Panc1 (cell line): ENCODE data around the gene SLC22A12. TPM values are rescaled to one million over a fixed set of nuclear protein-coding genes. Genes with fewer than 3 reads are reported as not detected.

Source experiments
- ATAC-seq: fragments of 200-7000 bp; cut with Tn5 transposase; 2 replicates; pipeline ENCODE4 v1.9.1; 2020; ENCODE audit warnings: mild to moderate bottlenecking, moderate library complexity
- BruUV-seq: library from RNA; stranded (reverse); fragments of 400-500 nt; replicated peaks from 2 replicates; lab custom pipeline; 2021; lab: Mats Ljungman, UMichigan
- CTCF ChIA-PET: fragments of 300-600 bp; sonication (Branson Sonifier 250); formaldehyde crosslinking; loops from one replicate; lab custom pipeline; 2022; ENCODE audit warnings: antibody characterized with exemption; lab: Charles Lee
- POLR2A ChIA-PET: fragments of 300-600 bp; sonication (Branson Sonifier 250); formaldehyde crosslinking; loops from one replicate; lab custom pipeline; 2022; ENCODE audit warnings: antibody characterized with exemption; lab: Charles Lee
- DNase-seq: peaks from one replicate; pipeline ENCODE4 v3.0.0-alpha.2; 2010; ENCODE audit warnings: low read depth, low spot score
- H3K27ac ChIP-seq: 2 replicates; pipeline ENCODE4 v1.5.1; 2011; ENCODE audit warnings: mild to moderate bottlenecking, low read length, inconsistent platforms
- H3K27me3 ChIP-seq: fragments of 200-500 bp; sonication (Bioruptor generic); 2 replicates; pipeline ENCODE4 v1.6.0; 2014; ENCODE audit warnings: low read length, inconsistent platforms; ENCODE audit not compliant: control insufficient read depth, insufficient read depth
- H3K36me3 ChIP-seq: fragments of 200-500 bp; sonication (Bioruptor generic); 2 replicates; pipeline ENCODE4 v1.5.1; 2014; ENCODE audit warnings: inconsistent platforms, mild to moderate bottlenecking, low read length, moderate library complexity; ENCODE audit not compliant: control insufficient read depth, insufficient read depth
- H3K4me1 ChIP-seq: 2 replicates; pipeline ENCODE4 v1.5.1; 2011; ENCODE audit warnings: inconsistent platforms, mild to moderate bottlenecking, low read length, moderate library complexity; ENCODE audit not compliant: control insufficient read depth, insufficient read depth
- H3K4me3 ChIP-seq, 2 experiments: 2 replicates each; pipeline ENCODE4 v1.5.1; 2011 to 2012; ENCODE audit warnings: low read depth in 2 of 2, low read length in 2 of 2, mild to moderate bottlenecking in 2 of 2, inconsistent platforms in 1 of 2, moderate library complexity in 1 of 2
- H3K9me3 ChIP-seq: fragments of 200-500 bp; sonication (Bioruptor generic); 2 replicates; pipeline ENCODE4 v1.5.1; 2014; ENCODE audit warnings: low read depth, mild to moderate bottlenecking, inconsistent platforms, low read length, moderate library complexity; ENCODE audit not compliant: control insufficient read depth, insufficient read depth
- POLR2AphosphoS5 ChIP-seq: IDR thresholded peaks from 2 replicates; pipeline ENCODE4 v1.6.1; 2012; ENCODE audit warnings: mild to moderate bottlenecking, low read depth, low read length, moderate library complexity
- SIN3A ChIP-seq: IDR thresholded peaks from 2 replicates; pipeline ENCODE4 v1.6.1; 2012; ENCODE audit warnings: low read depth, mild to moderate bottlenecking, low read length, moderate library complexity, borderline replicate concordance; ENCODE audit not compliant: insufficient read depth
- TCF7L2 ChIP-seq: IDR thresholded peaks from 2 replicates; pipeline ENCODE4 v1.6.1; 2011; ENCODE audit warnings: mild to moderate bottlenecking, low read depth, low read length, inconsistent platforms
- in situ Hi-C: cut with HindIII; loops from 2 replicates; pipeline ENCODE4 v1.10.0; 2016; ENCODE audit warnings: low sequenced_read_pairs, low pct_unique_long_range_greater_than_20kb
- intact Hi-C: fragments of 100-400 bp; cut with micrococcal nuclease; formaldehyde crosslinking; loops from one replicate; pipeline ENCODE4 v1.10.0; 2022; ENCODE audit not compliant: unreplicated experiment
- total RNA-seq: library from RNA; stranded (reverse); gene quantifications from one replicate; pipeline ENCODE4 v1.2.1, GENCODE V29; 2021; ENCODE audit not compliant: unreplicated experiment
- TF ChIP-seq, protein P1 (sequence below), 2 experiments: IDR thresholded peaks; 2 replicates each; pipeline ENCODE4 v1.6.1; 2011 to 2012; ENCODE audit warnings: low read depth in 2 of 2, control low read depth in 1 of 2, low read length in 1 of 2, mild to moderate bottlenecking in 1 of 2, moderate library complexity in 1 of 2; ENCODE audit not compliant: insufficient read depth in 1 of 2
- TF ChIP-seq, protein P2 (sequence below): fragments of 450-650 bp; IDR thresholded peaks from 2 replicates; pipeline ENCODE4 v1.5.1; 2017; ENCODE audit warnings: mild to moderate bottlenecking

The SLC22A12 gene
- total RNA-seq, 1 experiment from 2014 or later: not detected

DNA sequence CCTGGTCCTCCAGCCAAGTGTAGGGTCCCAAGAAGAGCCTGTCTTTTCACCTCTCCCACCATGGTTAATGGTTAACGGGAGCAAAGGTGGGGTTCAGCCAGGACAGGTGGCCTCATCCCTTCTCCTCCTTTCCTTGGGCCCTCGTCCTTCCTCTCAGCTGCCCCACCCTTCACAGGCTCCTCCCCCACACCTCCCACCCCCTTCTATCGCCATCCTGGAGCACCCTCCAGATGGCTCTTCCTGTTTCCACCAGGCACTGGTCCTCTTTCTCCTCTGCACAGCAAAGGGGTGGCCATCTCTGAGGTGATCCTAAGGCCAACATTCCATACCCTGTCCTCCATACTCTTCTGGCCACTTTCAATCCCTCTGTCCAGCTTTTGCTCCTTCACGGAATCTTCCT, 48.9 kb downstream of the SLC22A12 start:
- no peak for DNase-seq
- no peaks in the 10 kb centered on the region for H3K4me1 ChIP-seq
- no peaks in the 10 kb centered on the region for H3K36me3 ChIP-seq
- POLR2A ChIA-PET: no interaction called here
- TF ChIP-seq, protein P1, sequence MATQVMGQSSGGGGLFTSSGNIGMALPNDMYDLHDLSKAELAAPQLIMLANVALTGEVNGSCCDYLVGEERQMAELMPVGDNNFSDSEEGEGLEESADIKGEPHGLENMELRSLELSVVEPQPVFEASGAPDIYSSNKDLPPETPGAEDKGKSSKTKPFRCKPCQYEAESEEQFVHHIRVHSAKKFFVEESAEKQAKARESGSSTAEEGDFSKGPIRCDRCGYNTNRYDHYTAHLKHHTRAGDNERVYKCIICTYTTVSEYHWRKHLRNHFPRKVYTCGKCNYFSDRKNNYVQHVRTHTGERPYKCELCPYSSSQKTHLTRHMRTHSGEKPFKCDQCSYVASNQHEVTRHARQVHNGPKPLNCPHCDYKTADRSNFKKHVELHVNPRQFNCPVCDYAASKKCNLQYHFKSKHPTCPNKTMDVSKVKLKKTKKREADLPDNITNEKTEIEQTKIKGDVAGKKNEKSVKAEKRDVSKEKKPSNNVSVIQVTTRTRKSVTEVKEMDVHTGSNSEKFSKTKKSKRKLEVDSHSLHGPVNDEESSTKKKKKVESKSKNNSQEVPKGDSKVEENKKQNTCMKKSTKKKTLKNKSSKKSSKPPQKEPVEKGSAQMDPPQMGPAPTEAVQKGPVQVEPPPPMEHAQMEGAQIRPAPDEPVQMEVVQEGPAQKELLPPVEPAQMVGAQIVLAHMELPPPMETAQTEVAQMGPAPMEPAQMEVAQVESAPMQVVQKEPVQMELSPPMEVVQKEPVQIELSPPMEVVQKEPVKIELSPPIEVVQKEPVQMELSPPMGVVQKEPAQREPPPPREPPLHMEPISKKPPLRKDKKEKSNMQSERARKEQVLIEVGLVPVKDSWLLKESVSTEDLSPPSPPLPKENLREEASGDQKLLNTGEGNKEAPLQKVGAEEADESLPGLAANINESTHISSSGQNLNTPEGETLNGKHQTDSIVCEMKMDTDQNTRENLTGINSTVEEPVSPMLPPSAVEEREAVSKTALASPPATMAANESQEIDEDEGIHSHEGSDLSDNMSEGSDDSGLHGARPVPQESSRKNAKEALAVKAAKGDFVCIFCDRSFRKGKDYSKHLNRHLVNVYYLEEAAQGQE (IDR thresholded peaks at IDR 0.05; ENCODE audit: insufficient read depth in 1 of 2, low read depth in 2 of 2, low read length in 1 of 2): no peak
- TF ChIP-seq SIN3A (no peak), TCF7L2 (no peak), POLR2AphosphoS5 (no peak)
- TF ChIP-seq, protein P2, sequence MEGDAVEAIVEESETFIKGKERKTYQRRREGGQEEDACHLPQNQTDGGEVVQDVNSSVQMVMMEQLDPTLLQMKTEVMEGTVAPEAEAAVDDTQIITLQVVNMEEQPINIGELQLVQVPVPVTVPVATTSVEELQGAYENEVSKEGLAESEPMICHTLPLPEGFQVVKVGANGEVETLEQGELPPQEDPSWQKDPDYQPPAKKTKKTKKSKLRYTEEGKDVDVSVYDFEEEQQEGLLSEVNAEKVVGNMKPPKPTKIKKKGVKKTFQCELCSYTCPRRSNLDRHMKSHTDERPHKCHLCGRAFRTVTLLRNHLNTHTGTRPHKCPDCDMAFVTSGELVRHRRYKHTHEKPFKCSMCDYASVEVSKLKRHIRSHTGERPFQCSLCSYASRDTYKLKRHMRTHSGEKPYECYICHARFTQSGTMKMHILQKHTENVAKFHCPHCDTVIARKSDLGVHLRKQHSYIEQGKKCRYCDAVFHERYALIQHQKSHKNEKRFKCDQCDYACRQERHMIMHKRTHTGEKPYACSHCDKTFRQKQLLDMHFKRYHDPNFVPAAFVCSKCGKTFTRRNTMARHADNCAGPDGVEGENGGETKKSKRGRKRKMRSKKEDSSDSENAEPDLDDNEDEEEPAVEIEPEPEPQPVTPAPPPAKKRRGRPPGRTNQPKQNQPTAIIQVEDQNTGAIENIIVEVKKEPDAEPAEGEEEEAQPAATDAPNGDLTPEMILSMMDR: no peak
- in situ Hi-C loops (no loop called here), intact Hi-C loops (no loop called here)
- peaks cover 25% of the 10 kb centered on the region for H3K27me3 ChIP-seq
- CTCF ChIA-PET: no interaction called here
- no TSS peak for BruUV-seq
- no peak overlapping the region for H3K4me3 ChIP-seq
- no peaks in the 10 kb centered on the region for H3K9me3 ChIP-seq
- no peak overlapping the region for H3K27ac ChIP-seq
- no peak for ATAC-seq

DNA sequence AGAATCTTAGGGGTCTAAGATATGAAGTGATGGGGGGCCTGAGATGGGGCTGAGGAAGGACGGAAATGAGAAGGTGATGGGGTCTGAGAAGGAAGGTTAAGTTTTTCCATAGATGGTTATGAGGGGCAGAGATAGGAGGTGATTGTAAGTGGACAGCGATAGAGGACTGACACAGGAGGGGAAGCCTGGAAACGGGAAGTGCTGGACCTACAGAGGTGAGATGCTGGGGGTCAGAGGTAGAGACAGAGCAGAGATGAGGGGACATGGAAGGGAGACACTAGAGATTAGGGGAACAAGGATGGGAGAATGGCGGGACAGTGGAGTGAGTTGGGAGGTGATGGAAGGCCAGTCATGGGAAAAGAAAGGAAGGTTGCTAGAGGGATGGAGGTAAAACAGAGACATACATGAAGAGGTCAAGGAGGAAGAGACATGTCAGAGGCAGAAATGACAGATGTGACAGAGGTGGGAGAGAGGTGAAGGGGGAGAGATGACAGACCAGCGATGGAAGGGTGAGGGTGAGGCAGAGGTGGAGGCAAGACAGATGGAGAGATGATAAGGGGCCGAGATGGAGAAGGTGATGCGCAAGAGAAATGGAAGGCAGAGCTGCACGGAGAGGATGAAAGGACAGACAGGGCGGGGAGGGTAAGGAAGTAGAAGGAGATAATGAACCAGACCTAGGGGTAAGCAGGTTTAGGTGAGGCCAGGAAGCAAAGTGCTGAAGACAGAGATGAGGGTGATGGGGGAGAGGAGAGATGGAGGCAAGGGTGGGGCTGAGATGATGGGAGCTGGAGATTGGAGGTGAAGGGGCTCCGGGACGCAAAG, 50.8 kb downstream of the SLC22A12 start:
- H3K4me3 ChIP-seq: no peak overlapping the region
- H3K4me1 ChIP-seq: no peaks in the 10 kb centered on the region
- H3K36me3 ChIP-seq: no peaks in the 10 kb centered on the region
- in situ Hi-C loops (no loop called here), intact Hi-C loops (no loop called here)
- H3K27ac ChIP-seq: no peak overlapping the region
- TF ChIP-seq, protein P1 (IDR thresholded peaks at IDR 0.05; ENCODE audit: insufficient read depth in 1 of 2, low read depth in 2 of 2, low read length in 1 of 2): no peak
- TF ChIP-seq SIN3A: no peak
- TF ChIP-seq, protein P2: no peak
- no peak for TF ChIP-seq POLR2AphosphoS5
- no peak for TF ChIP-seq TCF7L2
- ChIA-PET POLR2A (no interaction called here), CTCF (no interaction called here)
- ATAC-seq (no peak), DNase-seq (no peak)
- H3K27me3 ChIP-seq: peaks cover 25% of the 10 kb centered on the region
- H3K9me3 ChIP-seq: no peaks in the 10 kb centered on the region
- BruUV-seq: no TSS peak
